ENCODE results near the gene PLXNA4. TPM values are rescaled to one million over a fixed set of nuclear protein-coding genes. Genes with fewer than 3 reads are reported as not detected.

Gene PLXNA4
- total RNA-seq, 1 donor from 2014 or later = 21.7 TPM

- peaks cover 6% of the 10 kb centered on the region for H3K36me3 Mint-ChIP-seq (ENCODE audit: low read depth)
- no peaks in the 10 kb centered on the region for H3K9me3 Mint-ChIP-seq
- TF ChIP-seq CTCF (conservative IDR thresholded peaks at IDR 0.05) = no peak
- no peak overlapping the region for H3K27ac Mint-ChIP-seq (ENCODE audit: unreplicated experiment)
- no peak for DNase-seq (ENCODE audit: low read depth, low spot score)
- H3K4me3 Mint-ChIP-seq = no peak overlapping the region
- peaks cover 15% of the 10 kb centered on the region for H3K4me1 Mint-ChIP-seq
- H3K27me3 Mint-ChIP-seq (ENCODE audit: low read depth) = peaks cover 57% of the 10 kb centered on the region
These were observed 16.2 kb downstream of the PLXNA4 start for GRCh38 chr7:132560105-132560504.

- Mint-ChIP-seq H3K27ac (ENCODE audit: unreplicated experiment) (no peak overlapping the region), H3K36me3 (ENCODE audit: low read depth) (peaks cover 4% of the 10 kb centered on the region), H3K4me1 (peaks cover 15% of the 10 kb centered on the region), H3K27me3 (ENCODE audit: low read depth) (peaks cover 44% of the 10 kb centered on the region), H3K4me3 (no peak overlapping the region), H3K9me3 (no peaks in the 10 kb centered on the region)
- TF ChIP-seq CTCF (conservative IDR thresholded peaks at IDR 0.05) = no peak
- no peak for DNase-seq (ENCODE audit: low read depth, low spot score)
These were observed 17.5 kb downstream of the PLXNA4 start for GRCh38 chr7:132558815-132559214.

GRCh38 chr7:132557489-132558044, 18.7 kb downstream of the PLXNA4 start:
- Mint-ChIP-seq H3K27ac (ENCODE audit: unreplicated experiment) (no peak overlapping the region), H3K27me3 (ENCODE audit: low read depth) (peaks cover 37% of the 10 kb centered on the region), H3K4me1 (peaks cover 19% of the 10 kb centered on the region), H3K9me3 (peaks cover 3% of the 10 kb centered on the region), H3K36me3 (ENCODE audit: low read depth) (peaks cover 7% of the 10 kb centered on the region), H3K4me3 (no peak overlapping the region)
- TF ChIP-seq CTCF (conservative IDR thresholded peaks at IDR 0.05) = no peak
- no peak for DNase-seq (ENCODE audit: low read depth, low spot score)

- no peak overlapping the region for H3K27ac Mint-ChIP-seq (ENCODE audit: unreplicated experiment)
- no peak overlapping the region for H3K4me3 Mint-ChIP-seq
- no peak for DNase-seq (ENCODE audit: low read depth, low spot score)
- peaks cover 10% of the 10 kb centered on the region for H3K27me3 Mint-ChIP-seq (ENCODE audit: low read depth)
- peaks cover 16% of the 10 kb centered on the region for H3K9me3 Mint-ChIP-seq
- peaks cover 20% of the 10 kb centered on the region for H3K4me1 Mint-ChIP-seq
- no peak for TF ChIP-seq CTCF (conservative IDR thresholded peaks at IDR 0.05)
- peaks cover 26% of the 10 kb centered on the region for H3K36me3 Mint-ChIP-seq (ENCODE audit: low read depth)
These were observed 21.8 kb downstream of the PLXNA4 start for GRCh38 chr7:132554446-132554845.

GRCh38 chr7:132553031-132553430, 23.2 kb downstream of the PLXNA4 start:
- H3K4me1 Mint-ChIP-seq = peaks cover 12% of the 10 kb centered on the region
- H3K27ac Mint-ChIP-seq (ENCODE audit: unreplicated experiment) = peak overlapping the region; percentile 75
- H3K36me3 Mint-ChIP-seq (ENCODE audit: low read depth) = peaks cover 26% of the 10 kb centered on the region
- peaks cover 2% of the 10 kb centered on the region for H3K27me3 Mint-ChIP-seq (ENCODE audit: low read depth)
- no peak overlapping the region for H3K4me3 Mint-ChIP-seq
- peaks cover 16% of the 10 kb centered on the region for H3K9me3 Mint-ChIP-seq
- TF ChIP-seq CTCF (conservative IDR thresholded peaks at IDR 0.05) = no peak
- DNase-seq (ENCODE audit: low read depth, low spot score) = no peak
